Measurements from ENCODE around the gene MINPP1. TPM values are rescaled to one million over a fixed set of nuclear protein-coding genes. Genes with fewer than 3 reads are reported as not detected.
A peak's percentile ranks its signal among the peaks of the same experiment; 100 is the strongest.

The MINPP1 gene
- total and polyA plus RNA-seq, 2 of the 13 experiments (the other 11 are each of a cell fraction or from before 2014, with no cell fraction given) = 19.2 to 53.7 TPM

DNA sequence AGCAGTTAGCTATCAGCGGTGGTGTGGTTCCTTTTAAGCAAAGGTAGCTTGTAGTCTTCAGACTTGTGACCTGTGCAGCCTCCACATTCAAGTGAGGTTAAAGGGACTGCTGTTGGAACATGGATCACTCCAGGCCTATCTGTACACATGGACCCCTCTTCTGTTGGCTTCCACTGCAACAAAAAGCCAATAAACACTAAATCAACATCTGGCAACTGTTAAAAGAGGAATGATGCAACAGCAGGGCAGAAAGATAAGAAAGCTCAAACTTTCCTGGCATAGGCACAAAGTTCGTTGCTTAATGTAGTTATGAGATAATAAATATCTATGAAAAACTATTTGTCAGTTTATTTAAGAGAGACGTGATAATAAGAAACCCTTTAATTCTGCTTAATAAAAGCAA lies 4.0 kb upstream of the MINPP1 start (continued):
- TF ChIP-seq ATF1 (CRISPR knock-in tag; IDR thresholded peaks at IDR 0.05) (peak; percentile 66; the same call in 1 of the 2 replicates), ARNTL (CRISPR knock-in tag; IDR thresholded peaks at IDR 0.05) (peak; percentile 60; the same call in 1 of the 2 replicates), ZNF335 (CRISPR knock-in tag; IDR thresholded peaks at IDR 0.05) (peak; percentile 85), TCF12 (IDR thresholded peaks at IDR 0.05) (no peak), TCF12 (CRISPR knock-in tag; IDR thresholded peaks at IDR 0.05) (0 out of 2 replicates have a peak, but pooled peaks have one; percentile 69), ZNF460 (CRISPR knock-in tag; IDR thresholded peaks at IDR 0.05; ENCODE audit: borderline replicate concordance) (peak; percentile 68; the same call in 1 of the 2 replicates), KDM4B (CRISPR knock-in tag; IDR thresholded peaks at IDR 0.05) (peak; percentile 92), SOX5 (CRISPR knock-in tag; IDR thresholded peaks at IDR 0.05; ENCODE audit: borderline replicate concordance) (peak; percentile 96), NCOR1 (IDR thresholded peaks at IDR 0.05; ENCODE audit: borderline replicate concordance, low read length) (peak; percentile 94), ZNF3 (CRISPR knock-in tag; IDR thresholded peaks at IDR 0.05) (peak; percentile 87; the same call in 1 of the 2 replicates), SIX4 (CRISPR knock-in tag; IDR thresholded peaks at IDR 0.05) (peak; percentile 88), HOXA5 (CRISPR knock-in tag; IDR thresholded peaks at IDR 0.05) (0 out of 2 replicates have a peak, but pooled peaks have one; percentile 66), DRAP1 (CRISPR knock-in tag; IDR thresholded peaks at IDR 0.05) (peak; percentile 74; the same call in 1 of the 2 replicates), REST (IDR thresholded peaks at IDR 0.05; ENCODE audit: borderline replicate concordance in 1 of 2, low read depth in 1 of 2, low read length in 2 of 2) (peak in 1 of 2 experiments; percentile 78; a peak in 2 of 4 replicates), HNF1B (CRISPR knock-in tag; IDR thresholded peaks at IDR 0.05) (peak; percentile 87), POLR2G (IDR thresholded peaks at IDR 0.05; ENCODE audit: low read depth, low read length) (peak; percentile 78), TGIF2 (CRISPR knock-in tag; IDR thresholded peaks at IDR 0.05) (peak; percentile 88)
- TF ChIP-seq, protein P1, sequence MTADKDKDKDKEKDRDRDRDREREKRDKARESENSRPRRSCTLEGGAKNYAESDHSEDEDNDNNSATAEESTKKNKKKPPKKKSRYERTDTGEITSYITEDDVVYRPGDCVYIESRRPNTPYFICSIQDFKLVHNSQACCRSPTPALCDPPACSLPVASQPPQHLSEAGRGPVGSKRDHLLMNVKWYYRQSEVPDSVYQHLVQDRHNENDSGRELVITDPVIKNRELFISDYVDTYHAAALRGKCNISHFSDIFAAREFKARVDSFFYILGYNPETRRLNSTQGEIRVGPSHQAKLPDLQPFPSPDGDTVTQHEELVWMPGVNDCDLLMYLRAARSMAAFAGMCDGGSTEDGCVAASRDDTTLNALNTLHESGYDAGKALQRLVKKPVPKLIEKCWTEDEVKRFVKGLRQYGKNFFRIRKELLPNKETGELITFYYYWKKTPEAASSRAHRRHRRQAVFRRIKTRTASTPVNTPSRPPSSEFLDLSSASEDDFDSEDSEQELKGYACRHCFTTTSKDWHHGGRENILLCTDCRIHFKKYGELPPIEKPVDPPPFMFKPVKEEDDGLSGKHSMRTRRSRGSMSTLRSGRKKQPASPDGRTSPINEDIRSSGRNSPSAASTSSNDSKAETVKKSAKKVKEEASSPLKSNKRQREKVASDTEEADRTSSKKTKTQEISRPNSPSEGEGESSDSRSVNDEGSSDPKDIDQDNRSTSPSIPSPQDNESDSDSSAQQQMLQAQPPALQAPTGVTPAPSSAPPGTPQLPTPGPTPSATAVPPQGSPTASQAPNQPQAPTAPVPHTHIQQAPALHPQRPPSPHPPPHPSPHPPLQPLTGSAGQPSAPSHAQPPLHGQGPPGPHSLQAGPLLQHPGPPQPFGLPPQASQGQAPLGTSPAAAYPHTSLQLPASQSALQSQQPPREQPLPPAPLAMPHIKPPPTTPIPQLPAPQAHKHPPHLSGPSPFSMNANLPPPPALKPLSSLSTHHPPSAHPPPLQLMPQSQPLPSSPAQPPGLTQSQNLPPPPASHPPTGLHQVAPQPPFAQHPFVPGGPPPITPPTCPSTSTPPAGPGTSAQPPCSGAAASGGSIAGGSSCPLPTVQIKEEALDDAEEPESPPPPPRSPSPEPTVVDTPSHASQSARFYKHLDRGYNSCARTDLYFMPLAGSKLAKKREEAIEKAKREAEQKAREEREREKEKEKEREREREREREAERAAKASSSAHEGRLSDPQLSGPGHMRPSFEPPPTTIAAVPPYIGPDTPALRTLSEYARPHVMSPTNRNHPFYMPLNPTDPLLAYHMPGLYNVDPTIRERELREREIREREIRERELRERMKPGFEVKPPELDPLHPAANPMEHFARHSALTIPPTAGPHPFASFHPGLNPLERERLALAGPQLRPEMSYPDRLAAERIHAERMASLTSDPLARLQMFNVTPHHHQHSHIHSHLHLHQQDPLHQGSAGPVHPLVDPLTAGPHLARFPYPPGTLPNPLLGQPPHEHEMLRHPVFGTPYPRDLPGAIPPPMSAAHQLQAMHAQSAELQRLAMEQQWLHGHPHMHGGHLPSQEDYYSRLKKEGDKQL (CRISPR knock-in tag; IDR thresholded peaks at IDR 0.05; ENCODE audit: low read depth) = peak; percentile 94

Measured in HepG2 (cell line).